Uterus (tissue), 2 donors: ENCODE measurements around the gene RASSF3.

Experiments
- CTCF ChIP-seq, 4 experiments: fragments of 200-600 bp in 2 of 4; fragments of 450-650 bp in 2 of 4; sonication (generic) in 2 of 4; IDR thresholded peaks; one replicate each; pipeline ENCODE4 v1.5.1; 2016 to 2019; ENCODE audit warnings: antibody characterized with exemption in 4 of 4, mild to moderate bottlenecking in 2 of 4, moderate library complexity in 1 of 4
- POLR2A ChIP-seq, 2 donors: fragments of 450-650 bp; IDR thresholded peaks; one replicate each; pipeline ENCODE4 v1.6.1; 2016; ENCODE audit warnings: antibody characterized with exemption in 2 of 2, mild to moderate bottlenecking in 1 of 2, moderate library complexity in 1 of 2

GRCh38 chr12:64714551-64714968, 104.3 kb downstream of the RASSF3 start:
- TF ChIP-seq POLR2A (IDR thresholded peaks at IDR 0.05) (no peak), CTCF (IDR thresholded peaks at IDR 0.05) (no peak)
